Activated CD4-positive, alpha-beta memory T cell treated with anti-CD3 and anti-CD28 coated beads, Interleukin-2, amount 10 ng/mL, durations not matched to agents 7 days and 5 days (primary cell): ENCODE measurements around the gene CRYBG2. TPM values are rescaled to one million over a fixed set of nuclear protein-coding genes. Genes with fewer than 3 reads are reported as not detected.
"Not testable (repeated sequence)": the region's sequence is repeated elsewhere in the genome, so short reads cannot be mapped to it uniquely, and the experiment has no call there.

Source experiments
- CTCF ChIA-PET: fragments of 350-600 bp; sonication (Branson Sonifier 250); formaldehyde crosslinking; loops from one replicate; lab custom pipeline; 2021; ENCODE audit warnings: antibody characterized with exemption, inconsistent platforms; lab: Charles Lee
- POLR2A ChIA-PET: fragments of 350-600 bp; sonication (Branson Sonifier 250); formaldehyde crosslinking; loops from one replicate; lab custom pipeline; 2021; ENCODE audit warnings: antibody characterized with exemption; lab: Charles Lee
- DNase-seq: peaks from one replicate; pipeline ENCODE4 v3.0.0-alpha.2; 2020
- H3K27ac Mint-ChIP-seq: one replicate; pipeline ENCODE4 v1.8.0; 2021; ENCODE audit warnings: mild to moderate bottlenecking, mixed read lengths
- H3K27me3 Mint-ChIP-seq: one replicate; pipeline ENCODE4 v1.8.0; 2021; ENCODE audit warnings: mixed read lengths
- H3K36me3 Mint-ChIP-seq: one replicate; pipeline ENCODE4 v1.8.0; 2021; ENCODE audit warnings: low read depth, mixed read lengths
- H3K4me1 Mint-ChIP-seq: one replicate; pipeline ENCODE4 v1.8.0; 2021; ENCODE audit warnings: mixed read lengths
- H3K4me3 Mint-ChIP-seq: one replicate; pipeline ENCODE4 v1.8.0; 2021; ENCODE audit warnings: mild to moderate bottlenecking, mixed read lengths
- H3K9me3 Mint-ChIP-seq: one replicate; pipeline ENCODE4 v1.8.0; 2021; ENCODE audit warnings: mixed read lengths
- total RNA-seq, 2 experiments: library from RNA; stranded (reverse); gene quantifications; one replicate each; pipeline ENCODE4 v1.2.3, GENCODE V29; 2021

The CRYBG2 gene
- total RNA-seq, 2 experiments from 2014 or later = 1.9 to 4.3 TPM

DNA sequence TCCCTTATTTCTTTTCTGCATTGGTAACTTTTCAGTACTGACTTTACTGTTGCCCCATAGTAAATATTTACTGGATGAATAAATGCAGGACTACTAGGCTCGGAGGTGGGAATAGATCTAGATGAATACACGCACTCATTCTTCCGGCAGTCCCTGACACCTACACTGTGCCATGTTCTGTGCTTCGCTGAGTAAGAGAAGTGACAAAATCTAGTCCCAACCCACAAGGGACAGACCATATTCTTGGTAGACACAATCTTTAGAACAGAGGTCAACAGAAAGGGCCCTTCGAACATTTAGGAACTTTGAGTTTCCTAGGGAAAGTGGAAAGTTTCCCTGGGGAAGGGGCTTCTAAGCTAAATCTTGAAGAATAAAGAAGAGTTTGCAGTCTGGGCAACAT lies 39.4 kb downstream of the CRYBG2 start:
- peaks cover 59% of the 10 kb centered on the region for H3K4me1 Mint-ChIP-seq
- H3K36me3 Mint-ChIP-seq = peaks cover 19% of the 10 kb centered on the region
- no peak overlapping the region for H3K4me3 Mint-ChIP-seq
- no peaks in the 10 kb centered on the region for H3K9me3 Mint-ChIP-seq
- POLR2A ChIA-PET = interaction anchor here (1.0 to 28.5 kb wide), 4 partner anchors 8 to 77 kb away, joined by 3 to 1302 read pairs (median 110); partner anchors contain the start of genes SH3BGRL3 and UBXN11
- CTCF ChIA-PET = interaction anchor here (0.7 to 21.0 kb wide), 8 partner anchors 7 to 145 kb away, joined by 3 to 883 read pairs (median 4); partner anchors contain the start of genes CEP85, SH3BGRL3, UBXN11 and ZNF593
- no peaks in the 10 kb centered on the region for H3K27me3 Mint-ChIP-seq
- DNase-seq = no peak
- H3K27ac Mint-ChIP-seq = peak overlapping the region; percentile 63

GRCh38 chr1:26307966-26308899 lies 45.7 kb downstream of the CRYBG2 start:
- not testable (repeated sequence) for H3K9me3 Mint-ChIP-seq, H3K27me3 Mint-ChIP-seq, H3K36me3 Mint-ChIP-seq
- POLR2A ChIA-PET = interaction anchor here (1.0 to 28.5 kb wide), 13 partner anchors 9 to 233 kb away, joined by 3 to 1302 read pairs (median 6); partner anchors contain the start of genes CD52, CEP85, DHDDS and SH3BGRL3
- peak overlapping the region; percentile 98 for H3K27ac Mint-ChIP-seq
- H3K4me1 Mint-ChIP-seq = peaks cover 54% of the 10 kb centered on the region
- peak overlapping the region; percentile 90 for H3K4me3 Mint-ChIP-seq
- CTCF ChIA-PET = interaction anchor here (0.7 to 21.0 kb wide), 14 partner anchors 9 to 631 kb away, joined by 3 to 883 read pairs (median 6); partner anchors contain the start of genes CD52, CEP85, DHDDS and SH3BGRL3
- peak; percentile 44 for DNase-seq

GRCh38 chr1:26307363-26307781 lies 46.6 kb downstream of the CRYBG2 start:
- peak; percentile 48 for DNase-seq
- Mint-ChIP-seq H3K27ac (peak overlapping the region; percentile 98), H3K36me3 (no peaks in the 10 kb centered on the region), H3K27me3 (no peaks in the 10 kb centered on the region), H3K4me3 (peak overlapping the region; percentile 90), H3K4me1 (peaks cover 49% of the 10 kb centered on the region), H3K9me3 (no peaks in the 10 kb centered on the region)
- ChIA-PET POLR2A (interaction anchor here (0.9 to 28.5 kb wide), 13 partner anchors 8 to 234 kb away, joined by 3 to 1302 read pairs (median 6); partner anchors contain the start of genes CD52, CEP85, DHDDS and SH3BGRL3), CTCF (interaction anchor here (0.8 to 21.0 kb wide), 13 partner anchors 10 to 138 kb away, joined by 3 to 883 read pairs (median 6); partner anchors contain the start of genes CD52, CEP85, DHDDS and SH3BGRL3)

DNA sequence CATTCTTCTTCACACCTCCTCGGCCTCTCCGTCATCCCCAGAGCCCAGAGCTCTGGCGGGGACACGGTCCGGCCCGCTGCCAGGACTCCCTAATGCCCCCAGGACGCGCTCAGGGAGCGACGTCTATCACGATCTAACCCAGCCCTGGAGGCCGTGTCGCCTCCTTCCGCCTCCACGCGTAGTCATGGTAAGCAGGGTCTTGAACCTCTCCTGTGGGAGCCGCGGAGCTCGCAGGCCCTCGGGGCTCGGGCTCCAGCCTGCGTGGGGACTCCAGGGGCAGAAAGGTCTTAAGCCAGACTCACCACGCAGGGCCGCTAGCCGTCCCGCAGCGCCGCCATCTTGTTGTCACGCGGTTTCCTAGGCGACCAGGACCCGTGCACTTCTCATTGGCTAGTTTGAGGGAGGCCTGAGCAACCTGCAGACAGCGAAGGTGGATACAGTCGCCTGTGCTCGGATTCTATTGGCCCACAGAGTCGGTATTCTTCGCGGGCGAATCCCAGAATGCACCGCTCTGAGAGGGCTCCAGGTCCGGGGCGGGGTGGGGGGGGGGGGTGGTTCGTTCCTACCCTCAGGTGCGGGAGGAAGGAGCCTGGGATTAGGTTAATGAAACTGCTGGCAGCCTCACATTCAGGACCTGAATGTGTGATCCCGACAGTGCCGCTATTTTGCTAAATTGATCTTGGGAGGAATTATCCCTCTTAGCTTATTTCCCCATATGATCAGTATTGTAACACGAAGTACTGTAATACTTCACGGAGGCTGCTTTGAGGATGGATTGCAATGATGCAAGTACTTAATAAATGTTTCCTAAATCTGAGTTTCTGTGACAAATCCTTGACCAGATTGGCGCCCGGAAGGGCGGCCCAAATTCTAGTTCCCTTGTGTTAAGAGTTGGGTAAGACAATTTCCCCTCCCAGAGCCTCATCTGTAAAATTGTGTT lies 47.4 kb downstream of the CRYBG2 start, which contains the start of gene UBXN11:
TSS of gene UBXN11 (minus strand) at position 347 of the 940 bp plus-strand sequence. CDS start 3,753 bp downstream, outside the sequence.
- no peaks in the 10 kb centered on the region for H3K27me3 Mint-ChIP-seq
- ChIA-PET CTCF (interaction anchor here (0.6 to 21.0 kb wide), 11 partner anchors 11 to 690 kb away, joined by 3 to 883 read pairs (median 8); partner anchors contain the start of genes CD52, CEP85 and SH3BGRL3), POLR2A (interaction anchor here (0.6 to 28.5 kb wide), 10 partner anchors 9 to 126 kb away, joined by 3 to 1302 read pairs (median 6); partner anchors contain the start of genes CD52, CEP85, DHDDS and SH3BGRL3)
- H3K4me3 Mint-ChIP-seq = peak within 1 kb of the TSS; percentile 90
- H3K36me3 Mint-ChIP-seq = no peaks in the 10 kb centered on the region
- peak within 1 kb of the TSS; percentile 98 for H3K27ac Mint-ChIP-seq
- H3K4me1 Mint-ChIP-seq = peaks cover 43% of the 10 kb centered on the region
- peak; percentile 96 for DNase-seq
- H3K9me3 Mint-ChIP-seq = no peaks in the 10 kb centered on the region

DNA sequence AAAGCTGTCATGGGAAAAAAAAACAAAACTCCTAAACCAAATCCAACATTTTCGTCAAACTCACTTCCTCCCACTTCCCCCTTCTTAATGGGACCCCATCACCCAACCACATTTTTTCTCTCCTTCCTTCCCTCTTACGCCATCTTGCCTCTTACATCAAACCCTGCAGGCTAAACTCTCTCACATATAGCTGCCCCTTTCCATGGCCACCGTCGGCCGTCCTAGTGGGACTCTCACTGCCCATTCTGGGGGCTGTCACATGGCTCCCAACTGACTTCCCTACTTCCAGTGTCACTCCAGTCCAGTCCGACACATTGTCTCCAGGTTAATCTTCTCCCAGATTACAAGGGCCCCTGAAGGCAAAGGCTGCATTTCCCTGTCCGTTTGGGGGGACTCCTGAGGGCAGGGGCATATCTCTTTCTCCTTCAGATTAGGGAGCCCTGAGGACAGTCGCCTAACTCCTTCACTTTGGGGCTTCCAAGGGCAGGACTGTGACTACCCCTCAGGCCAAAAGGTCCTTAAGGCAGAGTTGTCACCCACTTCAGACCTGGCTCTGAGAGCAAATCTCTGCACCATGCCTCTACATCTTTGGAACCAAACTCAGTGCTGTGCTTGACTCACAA lies 48.2 kb downstream of the CRYBG2 start:
- no peaks in the 10 kb centered on the region for H3K36me3 Mint-ChIP-seq
- H3K27ac Mint-ChIP-seq = peak overlapping the region; percentile 98
- POLR2A ChIA-PET = interaction anchor here (0.6 to 28.5 kb wide), 4 partner anchors 9 to 69 kb away, joined by 3 to 1302 read pairs (median 112); partner anchors contain the start of genes CD52 and SH3BGRL3
- no peak for DNase-seq
- peak overlapping the region; percentile 90 for H3K4me3 Mint-ChIP-seq
- H3K27me3 Mint-ChIP-seq = no peaks in the 10 kb centered on the region
- peaks cover 44% of the 10 kb centered on the region for H3K4me1 Mint-ChIP-seq
- CTCF ChIA-PET = interaction anchor here (0.6 to 21.0 kb wide), 3 partner anchors 13 to 85 kb away, joined by 3 to 883 read pairs (median 5); partner anchors contain the start of genes CD52 and SH3BGRL3
- H3K9me3 Mint-ChIP-seq = no peaks in the 10 kb centered on the region

DNA sequence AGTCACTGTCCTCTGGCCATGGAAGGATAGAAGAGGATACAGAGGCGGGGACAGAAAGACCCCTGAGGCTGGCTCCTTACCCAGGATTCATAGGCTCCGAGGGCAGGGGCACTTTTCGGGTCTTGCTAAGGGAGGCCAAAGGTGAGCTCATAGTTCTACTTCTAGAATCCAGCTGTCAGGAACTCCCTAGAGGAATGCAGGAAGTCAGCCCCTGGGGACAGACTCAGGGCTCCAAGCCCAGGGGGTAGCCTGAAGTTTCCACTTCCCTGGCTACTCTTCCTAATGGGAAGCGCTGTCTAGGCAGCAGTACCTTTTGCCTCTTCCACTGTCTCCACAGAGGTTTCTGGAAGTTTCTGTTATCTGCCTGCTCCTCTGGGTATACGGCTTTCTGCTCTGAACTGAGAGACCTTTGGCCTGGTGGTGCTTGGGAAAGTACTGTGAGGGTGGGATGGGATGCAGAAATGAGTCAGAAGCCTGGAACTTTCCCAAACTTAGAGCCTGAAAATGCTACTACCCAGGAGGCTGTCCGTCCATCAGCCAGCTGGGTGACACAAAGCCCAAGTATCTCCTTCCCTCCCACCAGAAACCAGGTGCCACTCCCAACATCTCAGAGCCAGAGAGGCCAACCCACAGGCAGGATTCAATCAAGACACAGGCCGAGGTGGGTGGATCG lies 51.1 kb downstream of the CRYBG2 start:
- H3K36me3 Mint-ChIP-seq = no peaks in the 10 kb centered on the region
- peaks cover 37% of the 10 kb centered on the region for H3K4me1 Mint-ChIP-seq
- no peak overlapping the region for H3K4me3 Mint-ChIP-seq
- no peaks in the 10 kb centered on the region for H3K27me3 Mint-ChIP-seq
- POLR2A ChIA-PET = interaction anchor here (8.6 to 28.5 kb wide), 2 partner anchors 15 to 19 kb away, joined by 216 to 1302 read pairs; partner anchors contain the start of genes CD52 and SH3BGRL3
- H3K9me3 Mint-ChIP-seq = no peaks in the 10 kb centered on the region
- CTCF ChIA-PET = interaction anchor here (2.0 to 2.7 kb wide), 2 partner anchors 14 to 18 kb away, joined by 5 to 8 read pairs; no protein-coding TSS in a partner anchor
- no peak for DNase-seq
- H3K27ac Mint-ChIP-seq = no peak overlapping the region

GRCh38 chr1:26300578-26301275 lies 53.2 kb downstream of the CRYBG2 start:
- ChIA-PET POLR2A (interaction anchor here (1.5 to 28.5 kb wide), 2 partner anchors 17 kb away, joined by 6 to 1302 read pairs; partner anchors contain the start of genes CD52 and SH3BGRL3), CTCF (interaction anchor here (0.9 to 2.8 kb wide), 2 partner anchors 15 to 16 kb away, joined by 3 to 13 read pairs; no protein-coding TSS in a partner anchor)
- Mint-ChIP-seq H3K27me3 (no peaks in the 10 kb centered on the region), H3K4me3 (no peak overlapping the region), H3K27ac (no peak overlapping the region), H3K9me3 (no peaks in the 10 kb centered on the region), H3K4me1 (peaks cover 19% of the 10 kb centered on the region), H3K36me3 (no peaks in the 10 kb centered on the region)
- DNase-seq = no peak

- no peak for DNase-seq
- POLR2A ChIA-PET = interaction anchor here (1.7 to 28.5 kb wide), 3 partner anchors 8 to 14 kb away, joined by 6 to 1302 read pairs (median 7); partner anchors contain the start of genes SH3BGRL3 and UBXN11
- Mint-ChIP-seq H3K36me3 (peaks cover 5% of the 10 kb centered on the region), H3K27me3 (no peaks in the 10 kb centered on the region), H3K27ac (no peak overlapping the region), H3K9me3 (no peaks in the 10 kb centered on the region), H3K4me1 (peaks cover 13% of the 10 kb centered on the region), H3K4me3 (no peak overlapping the region)
- CTCF ChIA-PET = interaction anchor here (0.6 to 2.8 kb wide), 2 partner anchors 12 to 91 kb away, joined by 3 to 13 read pairs; no protein-coding TSS in a partner anchor
Measured at GRCh38 chr1:26297791-26298124, 56.2 kb downstream of the CRYBG2 start.

DNA sequence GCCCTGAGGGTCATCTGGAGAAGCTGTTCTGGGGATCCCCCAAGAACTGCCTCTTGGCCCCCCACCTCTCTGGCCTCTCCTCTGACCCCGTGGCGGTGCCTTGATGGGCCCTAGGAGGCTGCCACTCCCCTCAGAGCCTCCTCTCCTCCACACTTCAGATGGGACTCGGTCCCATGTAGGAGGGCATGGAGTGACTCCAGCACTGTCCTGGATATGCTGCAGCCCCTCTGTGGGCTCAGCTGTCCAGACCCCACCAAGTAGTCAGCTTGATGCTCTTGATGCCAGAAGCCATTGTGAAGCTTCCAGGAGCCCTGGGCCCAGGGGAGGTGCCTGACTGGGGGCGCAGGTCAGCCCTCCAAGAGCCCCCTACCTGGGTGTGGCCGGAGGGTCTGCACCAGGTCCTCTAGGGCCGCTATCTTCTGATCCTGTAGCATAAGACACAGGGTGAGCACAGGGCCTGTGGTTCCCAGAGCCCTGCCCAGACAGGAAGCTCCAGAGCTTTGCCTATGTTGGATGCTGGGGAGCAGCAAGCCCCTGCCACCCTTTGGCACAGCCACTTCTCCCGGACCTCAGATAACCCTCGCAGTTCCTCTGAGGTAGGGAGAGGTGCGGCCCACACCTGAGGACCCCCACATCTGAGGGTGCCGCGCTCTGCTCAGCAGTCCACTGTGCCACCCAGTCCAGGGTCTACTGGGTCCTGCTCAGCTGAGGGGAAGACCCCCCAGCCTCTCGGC lies 56.7 kb downstream of the CRYBG2 start:
- Mint-ChIP-seq H3K27ac (no peak overlapping the region), H3K27me3 (no peaks in the 10 kb centered on the region), H3K36me3 (peaks cover 5% of the 10 kb centered on the region), H3K4me1 (peaks cover 13% of the 10 kb centered on the region), H3K4me3 (no peak overlapping the region), H3K9me3 (no peaks in the 10 kb centered on the region)
- ChIA-PET CTCF (interaction anchor here (0.6 to 2.8 kb wide), 4 partner anchors 12 to 91 kb away, joined by 3 to 13 read pairs (median 4); no protein-coding TSS in a partner anchor), POLR2A (interaction anchor here (1.3 to 28.5 kb wide), 4 partner anchors 9 to 20 kb away, joined by 3 to 1302 read pairs (median 6); partner anchors contain the start of genes CD52, SH3BGRL3 and UBXN11)
- no peak for DNase-seq
